DMS79 (cell line): ENCODE results near the gene LBR.
"Not testable (repeated sequence)": the region's sequence is repeated elsewhere in the genome, so short reads cannot be mapped to it uniquely, and the experiment has no call there.

Experiments used
- DNase-seq: peaks from one replicate; lab custom pipeline; 2025; lab: John Stamatoyannopoulos, UW

LBR gene

DNA sequence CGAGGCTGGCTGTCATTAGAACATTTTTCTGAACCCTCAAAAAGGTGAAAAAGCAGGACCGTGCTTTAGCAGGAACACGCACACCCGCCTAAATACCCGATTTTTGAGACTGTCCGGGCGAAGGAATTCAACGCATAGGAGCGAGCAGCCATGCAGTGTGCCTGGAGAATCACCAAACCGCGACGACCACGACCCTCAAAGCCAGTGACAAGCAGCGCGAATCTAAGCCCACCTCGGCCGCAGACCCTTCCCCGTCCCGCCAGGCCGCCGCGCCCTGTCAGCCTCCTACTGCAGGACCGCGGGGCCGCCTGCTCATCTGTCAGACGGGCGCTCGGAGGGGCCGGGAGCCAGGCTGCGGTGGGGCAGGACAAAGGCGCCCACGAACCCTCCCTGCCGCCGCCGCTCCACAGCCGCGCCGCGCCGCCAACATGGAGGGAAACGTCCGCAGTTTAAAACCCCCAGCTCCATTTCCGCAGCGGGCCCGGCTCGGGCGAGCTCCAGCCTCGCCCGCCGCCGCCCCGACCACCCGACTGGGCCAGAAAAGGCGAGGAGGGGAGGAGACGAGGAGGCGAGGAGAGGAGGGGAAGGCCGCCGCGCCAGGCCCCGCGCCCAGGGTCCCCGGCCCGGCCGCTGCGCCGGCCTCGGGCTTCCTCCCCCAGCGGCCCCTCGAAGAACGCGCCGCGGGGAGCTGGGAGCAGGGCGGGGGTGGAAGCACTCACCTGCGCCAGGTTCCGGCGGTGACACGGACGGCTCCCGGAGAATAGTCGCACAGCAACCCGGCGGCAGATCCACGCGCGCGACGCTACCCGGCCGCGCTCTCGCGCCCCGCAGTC lies at the start of gene LBR:
LBR (minus strand) TSS at position 804 of the 833 bp plus-strand sequence. CDS start 3,963 bp downstream, outside the sequence.
- peak; percentile 72 for DNase-seq

GRCh38 chr1:225477296-225477911 lies 49.6 kb upstream of the LBR start:
- no peak for DNase-seq

- no peak for DNase-seq
These were observed 48.7 kb upstream of the LBR start for GRCh38 chr1:225476538-225476988.

- no peak for DNase-seq
These were observed 48.3 kb upstream of the LBR start for GRCh38 chr1:225476100-225476511.

DNA sequence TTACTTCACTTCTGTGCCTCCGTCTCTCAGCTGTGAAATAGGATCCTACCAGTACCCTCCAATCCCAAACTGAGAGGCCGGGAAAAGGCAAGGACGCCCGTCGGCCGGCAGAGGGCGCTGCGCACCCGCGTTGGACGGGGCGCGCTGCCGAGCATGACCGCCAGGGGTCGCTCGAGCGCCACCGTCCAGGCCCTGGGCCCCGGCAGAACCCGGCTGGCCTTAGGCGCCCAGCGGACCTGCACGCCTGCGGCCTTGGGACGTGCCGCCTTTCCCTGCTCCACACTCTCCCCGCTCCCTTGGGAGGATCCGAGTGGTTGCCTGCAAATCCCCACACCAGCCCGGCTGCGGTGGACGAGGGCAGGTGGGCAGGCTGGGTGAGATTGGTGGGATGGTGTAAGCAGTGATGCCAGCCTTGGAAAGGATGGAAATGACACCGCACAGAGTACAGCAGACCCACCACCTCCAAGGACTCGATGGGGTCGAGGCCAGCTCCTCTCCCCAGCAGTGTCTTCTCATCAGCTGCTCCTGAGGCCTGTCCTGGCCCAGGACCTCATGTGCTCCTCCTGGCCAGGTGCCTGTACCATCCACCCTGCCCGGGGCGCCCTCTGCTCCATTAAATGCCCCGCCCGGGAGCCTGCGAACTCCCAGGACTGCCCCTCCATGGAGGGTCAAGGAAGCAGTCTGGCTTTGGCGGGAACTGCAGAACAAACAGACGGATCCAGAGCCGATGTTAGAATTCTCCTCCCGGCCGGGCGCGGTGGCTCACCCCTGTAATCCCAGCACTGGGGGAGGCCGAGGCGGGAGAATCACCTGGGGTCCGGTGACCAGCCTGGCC lies 47.4 kb upstream of the LBR start:
- no peak for DNase-seq

DNA sequence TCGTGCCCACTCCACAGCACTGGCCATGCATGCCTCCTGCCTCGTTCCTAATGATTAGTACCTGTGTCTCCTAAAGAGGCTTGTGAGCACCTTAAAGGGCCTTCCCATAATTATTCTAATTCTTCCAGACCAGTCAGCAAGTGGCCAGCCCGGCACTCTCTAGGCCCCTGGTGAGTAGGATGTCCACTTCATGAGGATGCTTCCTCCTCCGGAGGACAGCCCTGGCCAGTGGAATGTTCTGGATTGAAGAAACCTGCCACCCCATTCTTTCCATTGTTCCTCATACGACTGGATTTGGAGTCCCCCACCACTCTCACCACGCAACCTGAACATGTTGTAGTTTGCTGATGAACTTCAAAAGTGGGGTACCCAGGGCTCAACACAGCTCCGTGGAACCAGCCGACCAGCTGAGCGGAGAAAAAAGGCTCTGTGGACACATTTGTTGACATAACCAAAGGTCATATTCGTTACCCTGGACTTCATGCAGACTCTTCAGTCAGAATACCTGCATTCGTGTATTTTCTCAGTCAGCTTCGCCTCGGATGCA lies 46.7 kb upstream of the LBR start:
- no peak for DNase-seq

GRCh38 chr1:225473676-225474438 lies 46.0 kb upstream of the LBR start:
- not testable (repeated sequence) for DNase-seq

DNA sequence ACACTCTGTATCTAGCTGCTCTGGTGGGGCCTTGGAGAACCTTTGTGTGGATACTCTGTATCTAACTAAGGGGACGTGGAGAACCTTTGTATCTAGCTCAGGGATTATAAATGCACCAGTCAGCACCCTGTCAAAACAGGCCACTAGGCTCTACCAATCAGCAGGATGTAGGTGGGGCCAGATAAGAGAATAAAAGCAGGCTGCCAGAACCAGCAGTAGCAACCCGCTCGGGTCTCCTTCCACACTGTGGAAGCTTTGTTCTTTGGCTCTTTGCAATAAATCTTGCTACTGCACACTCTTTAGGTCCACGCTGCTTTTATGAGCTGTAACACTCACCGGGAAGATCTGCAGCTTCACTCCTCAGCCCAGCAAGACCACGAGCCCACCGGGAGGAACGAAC lies 45.4 kb upstream of the LBR start:
- not testable (repeated sequence) for DNase-seq

DNA sequence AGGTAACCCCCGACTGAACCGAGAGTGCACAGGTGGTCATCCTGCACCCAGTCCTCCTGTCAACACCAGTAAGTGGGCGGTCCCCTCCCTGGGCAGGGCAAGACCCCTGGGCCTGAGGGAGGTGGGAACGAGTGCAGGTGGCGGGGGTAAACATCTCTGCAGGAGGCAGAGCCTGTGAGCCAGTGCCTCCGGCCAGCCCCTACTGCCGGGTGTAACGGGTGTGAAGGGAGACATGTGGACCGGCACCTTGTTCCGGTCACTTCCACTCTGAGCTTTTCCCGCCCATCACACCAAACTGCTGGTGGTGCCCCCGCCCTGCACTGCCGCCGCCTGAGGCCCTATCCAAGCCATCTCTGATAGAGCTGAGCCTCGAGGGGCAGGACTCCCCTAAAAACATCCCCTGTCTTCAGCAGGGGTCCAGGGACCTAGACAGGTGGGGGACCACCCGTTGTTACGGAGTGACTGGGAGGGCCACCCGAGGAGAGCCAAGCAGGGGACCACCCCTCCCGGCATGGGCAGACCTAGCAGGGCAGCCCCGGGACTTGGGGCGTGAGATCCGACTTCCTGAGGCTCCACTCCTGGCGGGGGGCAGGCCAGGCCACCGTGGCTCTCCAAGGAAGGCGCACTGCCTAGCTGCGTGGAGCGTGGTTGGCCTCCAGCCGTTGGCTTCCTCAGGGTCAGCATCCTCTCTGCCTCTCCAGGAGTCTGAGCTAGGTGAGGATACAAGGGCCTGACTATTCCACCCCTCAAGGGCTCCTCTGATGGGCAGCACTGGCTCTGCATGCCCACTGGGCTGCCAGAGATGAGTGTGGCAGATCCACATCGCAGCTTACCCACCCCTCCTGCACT lies 43.8 kb upstream of the LBR start:
- no peak for DNase-seq

GRCh38 chr1:225471109-225471452 lies 43.2 kb upstream of the LBR start:
- DNase-seq = no peak

GRCh38 chr1:225470211-225471108 lies 42.6 kb upstream of the LBR start:
- DNase-seq = no peak

DNA sequence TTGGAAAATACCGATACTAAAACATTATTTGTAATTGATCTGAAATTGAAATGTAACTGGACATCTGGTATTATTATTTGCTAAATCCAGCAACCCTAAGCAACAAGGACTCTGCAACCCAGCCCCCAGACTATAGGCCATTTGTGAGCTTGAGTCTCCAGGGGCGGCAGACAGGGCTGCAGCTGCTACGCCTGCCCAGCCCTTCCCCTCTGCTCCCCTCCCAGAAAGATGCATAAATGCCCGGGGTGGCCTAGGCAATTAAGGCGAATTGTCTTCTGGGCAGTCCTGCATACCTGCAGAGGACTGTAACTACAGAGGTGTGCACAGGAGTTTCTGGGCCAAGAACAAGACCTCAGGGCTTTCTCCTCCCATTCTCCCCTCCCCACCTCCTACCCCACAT lies 41.2 kb upstream of the LBR start:
- DNase-seq = no peak

- DNase-seq = no peak
These were observed 40.6 kb upstream of the LBR start for GRCh38 chr1:225468270-225469020.

DNA sequence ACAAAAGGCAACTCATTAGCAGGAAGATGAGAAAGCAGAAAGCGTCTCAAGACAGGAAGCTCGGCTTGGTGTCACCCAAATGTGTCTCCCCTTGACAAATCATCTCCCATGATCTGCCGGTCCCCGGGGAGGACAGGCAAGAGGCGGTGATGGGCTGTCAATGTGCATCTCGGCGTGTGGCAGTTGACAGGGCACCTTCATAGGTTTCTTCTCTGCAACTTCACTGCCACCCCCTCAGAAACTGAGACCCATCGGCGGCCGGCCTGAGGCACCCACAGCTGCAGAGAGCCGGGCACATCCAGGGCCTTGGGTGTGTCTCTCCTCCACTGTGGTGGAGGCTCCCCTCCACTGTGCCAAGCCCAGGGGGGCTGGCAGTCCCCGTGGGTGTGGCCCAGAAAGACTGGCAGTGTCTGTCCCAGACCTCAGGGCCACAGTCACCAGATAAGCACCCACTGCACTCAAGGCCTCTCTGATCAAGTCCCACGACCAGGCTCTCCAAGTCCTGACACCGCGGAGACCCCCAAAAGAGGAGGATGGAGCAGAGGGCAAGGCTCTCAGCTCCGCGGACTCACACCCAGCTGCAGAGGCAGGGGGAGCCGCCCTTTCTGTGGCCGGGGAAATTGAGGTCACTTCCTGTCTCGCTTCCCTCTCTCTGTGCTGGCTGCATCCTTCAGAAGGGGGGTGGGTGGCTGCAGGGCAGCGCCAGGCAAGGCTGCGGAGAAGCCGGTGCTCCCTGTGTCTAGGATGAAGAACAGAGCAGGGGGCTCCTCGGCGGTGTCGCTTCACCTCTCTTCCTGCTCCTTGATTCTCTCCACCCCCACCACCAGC lies 39.6 kb upstream of the LBR start:
- DNase-seq = no peak

GRCh38 chr1:225466848-225467192 lies 39.0 kb upstream of the LBR start:
- DNase-seq = no peak

GRCh38 chr1:225465793-225466517 lies 38.1 kb upstream of the LBR start:
- no peak for DNase-seq
